H1 (cell line): ENCODE results near the gene XPO6. TPM values are rescaled to one million over a fixed set of nuclear protein-coding genes. Genes with fewer than 3 reads are reported as not detected.

Experiments
- CTCF ChIA-PET: fragments of 300-600 bp; sonication (Branson Sonifier 250); formaldehyde crosslinking; loops from one replicate; lab custom pipeline; 2021; ENCODE audit not compliant: partially characterized antibody; lab: Charles Lee
- POLR2A ChIA-PET: fragments of 300-600 bp; sonication (Branson Sonifier 250); formaldehyde crosslinking; loops from one replicate; lab custom pipeline; 2021; ENCODE audit warnings: inconsistent platforms; ENCODE audit not compliant: partially characterized antibody; lab: Charles Lee
- DNase-seq, 2 experiments: peaks; one replicate each; pipeline versions ENCODE4 v3.0.0 to v3.0.0-alpha.2; 2010 to 2022; ENCODE audit warnings: low spot score in 2 of 2, low read depth in 1 of 2, mixed read lengths in 1 of 2
- FAIRE-seq: peaks from 2 replicates; lab custom pipeline; 2011; peaks lifted over from hg19 to GRCh38; lab: Jason Lieb, UNC
- H2AFZ ChIP-seq: 2 replicates; pipeline ENCODE4 v1.8.1; 2012; ENCODE audit warnings: low read length, inconsistent platforms
- H2AK5ac ChIP-seq: 2 replicates; pipeline ENCODE4 v1.6.1; 2013; ENCODE audit warnings: low read depth, low read length
- H2BK120ac ChIP-seq: replicated peaks from 2 replicates; pipeline ENCODE3; 2013; ENCODE audit warnings: low read depth, low read length, inconsistent platforms
- H2BK12ac ChIP-seq: 2 replicates; pipeline ENCODE4 v1.6.1; 2013; ENCODE audit warnings: low read depth, low read length
- H2BK15ac ChIP-seq: 2 replicates; pipeline ENCODE4 v1.6.1; 2013; ENCODE audit warnings: low read length
- H2BK20ac ChIP-seq: 2 replicates; pipeline ENCODE4 v1.6.1; 2013; ENCODE audit warnings: low read length
- H2BK5ac ChIP-seq: 2 replicates; pipeline ENCODE4 v1.6.1; 2013; ENCODE audit warnings: low read depth, low read length
- H3K14ac ChIP-seq: 2 replicates; pipeline ENCODE4 v1.6.1; 2013; ENCODE audit warnings: inconsistent platforms; ENCODE audit not compliant: insufficient read length
- H3K18ac ChIP-seq: 2 replicates; pipeline ENCODE4 v1.6.1; 2013; ENCODE audit warnings: low read length; ENCODE audit errors: extremely low read depth
- H3K23ac ChIP-seq: 2 replicates; pipeline ENCODE4 v1.6.1; 2013; ENCODE audit warnings: inconsistent platforms; ENCODE audit not compliant: insufficient read length
- H3K23me2 ChIP-seq: 2 replicates; pipeline ENCODE4 v1.6.1; 2013; ENCODE audit warnings: low read depth, low read length
- H3K27ac ChIP-seq: 2 replicates; pipeline ENCODE4 v1.6.1; 2011; ENCODE audit warnings: low read depth, low read length, inconsistent platforms
- H3K27me3 ChIP-seq, 4 experiments: replicated peaks in 1 of 4; 1 replicate in 1 of 4; 2 replicates in 3 of 4; pipeline versions ENCODE4 v1.6.1 to v1.8.1; 2011 to 2013; ENCODE audit warnings: low read length in 3 of 4, mild to moderate bottlenecking in 3 of 4, inconsistent platforms in 2 of 4, mixed read lengths in 2 of 4, moderate library complexity in 1 of 4; ENCODE audit not compliant: control insufficient read depth in 3 of 4, insufficient read depth in 3 of 4; ENCODE audit errors: extremely low read depth in 1 of 4
- H3K36me3 ChIP-seq, 4 experiments: 2 replicates each; pipeline versions ENCODE4 v1.6.1 to v1.8.1; 2011 to 2013; ENCODE audit warnings: mild to moderate bottlenecking in 4 of 4, low read length in 3 of 4, moderate library complexity in 2 of 4, control low read depth in 1 of 4, inconsistent platforms in 1 of 4; ENCODE audit not compliant: insufficient read depth in 4 of 4, control insufficient read depth in 2 of 4
- H3K4ac ChIP-seq: replicated peaks from 2 replicates; pipeline ENCODE3; 2013; ENCODE audit warnings: low read length, low read depth, mixed read lengths, inconsistent platforms; ENCODE audit not compliant: insufficient read length
- H3K4me1 ChIP-seq, 4 experiments: replicated peaks in 1 of 4; 1 replicate in 1 of 4; 2 replicates in 3 of 4; pipeline versions ENCODE4 v1.6.1 to v1.8.1; 2011 to 2013; ENCODE audit warnings: low read length in 3 of 4, inconsistent platforms in 2 of 4, mixed read lengths in 1 of 4; ENCODE audit not compliant: insufficient read depth in 4 of 4, control insufficient read depth in 3 of 4
- H3K4me2 ChIP-seq, 2 experiments: 2 replicates each; pipeline versions ENCODE4 v1.6.1 to v1.8.1; 2011 to 2013; ENCODE audit warnings: low read depth in 2 of 2, low read length in 2 of 2, control low read depth in 1 of 2, inconsistent platforms in 1 of 2, mild to moderate bottlenecking in 1 of 2; ENCODE audit not compliant: insufficient read depth in 1 of 2
- H3K4me3 ChIP-seq, 4 experiments: fragments of 200-600, 300-600 bp in 1 of 4; sonication (generic), shearing (Covaris generic), sonication (Bioruptor Twin) in 1 of 4; 2 replicates each; pipeline versions ENCODE4 v1.5.1 to v1.8.1; 2011 to 2016; ENCODE audit warnings: low read length in 4 of 4, low read depth in 3 of 4, control low read depth in 2 of 4, inconsistent platforms in 2 of 4, mild to moderate bottlenecking in 2 of 4, mixed read lengths in 1 of 4, moderate library complexity in 1 of 4; ENCODE audit not compliant: insufficient read depth in 2 of 4; ENCODE audit errors: extremely low read depth in 1 of 4
- H3K56ac ChIP-seq: replicated peaks from 2 replicates; pipeline ENCODE3; 2013; ENCODE audit warnings: low read depth, mild to moderate bottlenecking, mixed read lengths, low read length, inconsistent platforms; ENCODE audit not compliant: insufficient read length
- H3K79me1 ChIP-seq: 2 replicates; pipeline ENCODE4 v1.6.1; 2013; ENCODE audit warnings: low read depth, low read length, control low read depth
- H3K79me2 ChIP-seq, 2 experiments: 2 replicates each; pipeline versions ENCODE4 v1.6.1 to v1.8.1; 2012 to 2013; ENCODE audit warnings: low read length in 2 of 2, mild to moderate bottlenecking in 2 of 2, inconsistent platforms in 1 of 2; ENCODE audit not compliant: insufficient read depth in 2 of 2, control insufficient read depth in 1 of 2
- H3K9ac ChIP-seq, 4 experiments: replicated peaks in 1 of 4; 1 replicate in 1 of 4; 2 replicates in 3 of 4; pipeline versions ENCODE4 v1.6.1 to v1.8.1; 2011 to 2013; ENCODE audit warnings: low read depth in 3 of 4, low read length in 3 of 4, control low read depth in 2 of 4, mild to moderate bottlenecking in 2 of 4, moderate library complexity in 2 of 4, inconsistent platforms in 1 of 4; ENCODE audit errors: extremely low read depth in 1 of 4
- H3K9me3 ChIP-seq, 2 experiments: 2 replicates each; pipeline versions ENCODE4 v1.6.1 to v1.8.1; 2012 to 2013; ENCODE audit warnings: mild to moderate bottlenecking in 2 of 2, moderate library complexity in 2 of 2, control low read depth in 1 of 2, inconsistent platforms in 1 of 2, low read depth in 1 of 2, low read length in 1 of 2, mixed read lengths in 1 of 2; ENCODE audit not compliant: insufficient read depth in 2 of 2
- H4K20me1 ChIP-seq, 2 experiments: replicated peaks in 1 of 2; 2 replicates each; pipeline versions ENCODE3 to v1.8.1; 2011 to 2013; ENCODE audit warnings: inconsistent platforms in 2 of 2, low read length in 2 of 2, mild to moderate bottlenecking in 1 of 2; ENCODE audit not compliant: insufficient read depth in 2 of 2, control insufficient read depth in 1 of 2
- H4K5ac ChIP-seq: 2 replicates; pipeline ENCODE4 v1.6.1; 2013; ENCODE audit warnings: low read length, low read depth, mixed read lengths, inconsistent platforms; ENCODE audit not compliant: insufficient read length
- H4K8ac ChIP-seq: 2 replicates; pipeline ENCODE4 v1.8.0; 2013; ENCODE audit warnings: mild to moderate bottlenecking, moderate library complexity, low read length, inconsistent platforms; ENCODE audit not compliant: insufficient read depth; ENCODE audit errors: extremely low read depth
- H4K91ac ChIP-seq: replicated peaks from 2 replicates; pipeline ENCODE3; 2013; ENCODE audit warnings: low read length, mixed read lengths, inconsistent platforms; ENCODE audit not compliant: insufficient read length
- GABPA ChIP-seq: IDR thresholded peaks from 2 replicates; pipeline ENCODE4 v1.6.1; 2011; ENCODE audit warnings: mild to moderate bottlenecking, low read length, moderate library complexity, borderline replicate concordance; ENCODE audit not compliant: insufficient read depth
- KDM4A ChIP-seq: IDR thresholded peaks from one replicate; pipeline ENCODE4 v1.7.1; 2012; ENCODE audit warnings: low read depth, mild to moderate bottlenecking, moderate library complexity, low read length, inconsistent platforms; ENCODE audit not compliant: severe bottlenecking
- NRF1 ChIP-seq: IDR thresholded peaks from 2 replicates; pipeline ENCODE4 v1.6.1; 2011; ENCODE audit warnings: mild to moderate bottlenecking, low read depth, low read length, improper control_type of control experiment
- RAD21 ChIP-seq, 2 experiments: IDR thresholded peaks in 1 of 2; conservative IDR thresholded peaks in 1 of 2; 2 replicates each; pipeline ENCODE4 v1.6.1; 2011; ENCODE audit warnings: low read depth in 2 of 2, low read length in 2 of 2, improper control_type of control experiment in 1 of 2, inconsistent platforms in 1 of 2, mild to moderate bottlenecking in 1 of 2, moderate library complexity in 1 of 2
- SAP30 ChIP-seq: fragments of 300-600 bp; sonication (generic); IDR thresholded peaks from 2 replicates; pipeline ENCODE4 v1.7.1; 2012; ENCODE audit warnings: low read length, moderate library complexity, mild to moderate bottlenecking, inconsistent platforms; ENCODE audit not compliant: insufficient read depth, insufficient replicate concordance
- SP4 ChIP-seq: IDR thresholded peaks from 2 replicates; pipeline ENCODE4 v1.6.1; 2012; ENCODE audit warnings: low read length, inconsistent platforms
- TAF7 ChIP-seq: optimal IDR thresholded peaks from 2 replicates; pipeline ENCODE3; 2011; ENCODE audit warnings: low read depth, mild to moderate bottlenecking, inconsistent platforms, low read length, moderate library complexity, borderline replicate concordance
- TBP ChIP-seq: IDR thresholded peaks from 2 replicates; pipeline ENCODE4 v1.6.1; 2011; ENCODE audit warnings: low read depth, low read length, improper control_type of control experiment
- TEAD4 ChIP-seq: IDR thresholded peaks from 2 replicates; pipeline ENCODE4 v1.6.1; 2012; ENCODE audit warnings: low read depth, low read length, inconsistent platforms, mixed read lengths
- WGBS, 2 experiments: shearing (Covaris generic) in 1 of 2; methylation state at CpG; one replicate each; pipeline versions ENCODE4 v1.1.6 to v1.1.7; 2013 to 2015; ENCODE audit warnings: low lambda C conversion rate in 2 of 2, mixed read lengths in 2 of 2, inconsistent platforms in 1 of 2, low coverage in 1 of 2, missing lambda C conversion rate in 1 of 2; ENCODE audit not compliant: insufficient replicate concordance in 2 of 2, insufficient coverage in 1 of 2, insufficient read length in 1 of 2; ENCODE audit errors: extremely low coverage in 1 of 2, missing lambda C conversion rate in 1 of 2; 5-methylcytosine and 5-hydroxymethylcytosine counted together
- polyA plus RNA-seq, 7 experiments: library from polyadenylated mRNA; depleted of rRNA in 3 of 7; stranded (reverse) in 5 of 7; unstranded in 2 of 7; fragments of >200 nt in 5 of 7; fragments of 200-250 nt in 2 of 7; gene quantifications; 1 replicate in 5 of 7; 2 replicates in 1 of 7; 4 replicates in 1 of 7; pipeline versions ENCODE4 v1.2.1 to v1.2.3, GENCODE V29; 2011 to 2013; ENCODE audit warnings: missing spikeins in 2 of 7, mixed read lengths in 2 of 7
- total RNA-seq: library from RNA; stranded (reverse); fragmentation: NEBNext Ultra II Directional; extraction: Animal tissue kit (Norgen Biotek cat#: 25700); gene quantifications from 2 replicates; pipeline ENCODE4 v1.2.1, GENCODE V29; 2021

XPO6 gene
- total and polyA plus RNA-seq, 2 of the 8 experiments (the other 6 are each of a cell fraction or from before 2014, with no cell fraction given) = 152 to 254 TPM

DNA sequence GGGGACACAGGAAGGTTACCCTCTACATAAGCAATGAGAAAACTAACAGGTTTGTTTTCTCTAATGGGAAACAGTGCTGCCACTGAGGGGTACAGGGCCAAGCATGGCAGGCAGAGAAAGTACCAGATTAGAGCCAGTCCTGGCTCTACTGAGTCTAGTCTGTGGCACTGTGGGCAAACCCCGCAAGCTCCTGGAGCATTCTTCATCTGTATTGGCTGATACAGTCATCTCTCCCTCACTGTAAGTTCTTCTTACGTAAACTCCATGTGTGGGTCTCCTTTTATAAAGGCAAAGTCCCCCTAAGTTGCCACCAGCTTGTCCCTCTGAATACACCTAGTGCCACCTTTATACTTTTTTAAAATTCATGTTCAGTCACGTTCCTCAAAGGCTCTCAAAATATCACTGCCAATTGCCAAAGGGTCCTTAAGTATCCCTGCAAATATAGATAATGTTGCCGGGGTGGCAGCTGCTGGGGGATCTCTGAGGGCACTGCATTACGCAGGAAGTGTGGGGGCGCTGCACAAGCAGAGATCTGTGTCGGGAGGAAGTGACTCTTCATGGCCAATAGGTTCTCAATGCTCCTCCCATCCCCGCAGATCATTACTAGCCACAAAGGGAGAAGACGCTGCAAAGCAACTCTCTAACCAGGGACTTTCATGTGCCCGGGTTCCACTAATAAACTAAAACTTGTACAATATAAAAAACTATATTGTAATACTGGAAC, 18.8 kb downstream of the XPO6 start:
- no peak overlapping the region for H2BK5ac ChIP-seq
- no peak overlapping the region for H3K56ac ChIP-seq
- WGBS, 2 experiments = 89% methylated on average over 10 of the region's 10 CpGs; no CpG with 5 or more reads in 1 of the 2 experiments
- no peaks in the 10 kb centered on the region for H3K27me3 ChIP-seq
- CTCF ChIA-PET = interaction anchor here (2.6 kb wide), 1 partner anchor 9 kb away, joined by 7 read pairs; no protein-coding TSS in a partner anchor
- no peak overlapping the region for H3K27ac ChIP-seq
- H4K8ac ChIP-seq = no peak overlapping the region
- no peak overlapping the region for H4K91ac ChIP-seq
- H3K23ac ChIP-seq = no peak overlapping the region
- H3K79me1 ChIP-seq = peaks cover 14% of the 10 kb centered on the region
- H4K5ac ChIP-seq = no peak overlapping the region
- H3K4ac ChIP-seq = no peak overlapping the region
- H2AK5ac ChIP-seq = no peak overlapping the region; the same call in 1 of the 2 replicates
- DNase-seq (no peak), FAIRE-seq (no peak)
- H2AFZ ChIP-seq = no peak overlapping the region
- H3K14ac ChIP-seq = no peak overlapping the region
- no peak overlapping the region for H3K4me3 ChIP-seq
- peaks cover 0 to 5% (median 0%) of the 10 kb centered on the region in 4 experiments; a peak in 3 of 8 replicates for H3K36me3 ChIP-seq
- no peak overlapping the region for H2BK15ac ChIP-seq
- H3K23me2 ChIP-seq = no peaks in the 10 kb centered on the region
- H3K9ac ChIP-seq = no peak overlapping the region
- no peaks in the 10 kb centered on the region for H3K9me3 ChIP-seq
- H2BK20ac ChIP-seq = no peak overlapping the region
- POLR2A ChIA-PET = interaction anchor here (0.6 to 1.6 kb wide), 3 partner anchors 16 to 23 kb away, joined by 3 to 4 read pairs (median 4); no protein-coding TSS in a partner anchor
- no peak overlapping the region for H3K4me2 ChIP-seq
- H4K20me1 ChIP-seq = peaks cover 8 to 9% of the 10 kb centered on the region in 2 experiments
- H3K4me1 ChIP-seq = peaks cover 0 to 6% (median 0%) of the 10 kb centered on the region in 4 experiments; a peak in 1 of 7 replicates
- no peak overlapping the region for H2BK12ac ChIP-seq
- H2BK120ac ChIP-seq = no peak overlapping the region
- no peak overlapping the region for H3K18ac ChIP-seq
- H3K79me2 ChIP-seq = peaks cover 3 to 95% of the 10 kb centered on the region in 2 experiments; a peak in 3 of 4 replicates
- TF ChIP-seq GABPA (no peak), SAP30 (no peak), TEAD4 (no peak), KDM4A (no peak), SP4 (no peak), NRF1 (no peak), TBP (no peak), TAF7 (no peak), RAD21 (IDR thresholded peaks at IDR 0.05 in 1 of 2, conservative IDR thresholded peaks at IDR 0.05 in 1 of 2; ENCODE audit: low read depth in 2 of 2, low read length in 2 of 2) (no peak)
